ENCODE data around the gene THSD7A.

The THSD7A gene

DNA sequence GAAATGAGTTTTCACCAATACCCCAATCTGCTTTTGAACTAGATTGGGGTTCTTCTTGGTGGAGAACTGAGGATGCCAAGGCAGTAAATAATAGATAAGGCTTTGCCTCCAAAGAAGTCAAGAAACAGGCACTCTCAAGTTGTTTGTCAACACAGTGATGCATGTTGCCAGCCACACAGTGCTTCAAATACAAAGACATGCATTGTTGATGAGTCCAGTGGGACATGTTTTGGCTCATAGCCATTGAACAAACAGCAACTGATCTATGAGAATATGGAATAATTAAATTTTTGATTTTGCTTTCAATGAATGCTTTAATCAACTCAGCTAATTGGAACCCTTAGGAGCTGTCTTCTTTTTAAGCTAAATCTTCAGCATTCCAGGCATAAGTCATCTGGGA, 346.4 kb downstream of the THSD7A start:
- TF ChIP-seq POLR2A (IDR thresholded peaks at IDR 0.05; ENCODE audit: low read depth, low read length) = no peak
- no peak for TF ChIP-seq TAF1 (IDR thresholded peaks at IDR 0.05; ENCODE audit: borderline replicate concordance, low read depth, low read length)
- no peak for TF ChIP-seq POLR2AphosphoS5 (IDR thresholded peaks at IDR 0.05; ENCODE audit: low read depth, low read length)
- DNase-seq (ENCODE audit: insufficient read length) = no peak
- no peak for FAIRE-seq

- TF ChIP-seq TAF1 (IDR thresholded peaks at IDR 0.05; ENCODE audit: borderline replicate concordance, low read depth, low read length) (no peak), POLR2A (IDR thresholded peaks at IDR 0.05; ENCODE audit: low read depth, low read length) (no peak), POLR2AphosphoS5 (IDR thresholded peaks at IDR 0.05; ENCODE audit: low read depth, low read length) (no peak)
- no peak for FAIRE-seq
- no peak for DNase-seq (ENCODE audit: insufficient read length)
These were observed 351.9 kb downstream of the THSD7A start for GRCh38 chr7:11480143-11480542.

- FAIRE-seq (no peak), DNase-seq (ENCODE audit: insufficient read length) (no peak)
- TF ChIP-seq POLR2A (IDR thresholded peaks at IDR 0.05; ENCODE audit: low read depth, low read length) (no peak), TAF1 (IDR thresholded peaks at IDR 0.05; ENCODE audit: borderline replicate concordance, low read depth, low read length) (no peak), POLR2AphosphoS5 (IDR thresholded peaks at IDR 0.05; ENCODE audit: low read depth, low read length) (no peak)
These were observed 353.1 kb downstream of the THSD7A start for GRCh38 chr7:11478882-11479281.

GRCh38 chr7:11478426-11478825, 353.6 kb downstream of the THSD7A start:
- FAIRE-seq (no peak), DNase-seq (ENCODE audit: insufficient read length) (no peak)
- TF ChIP-seq POLR2A (IDR thresholded peaks at IDR 0.05; ENCODE audit: low read depth, low read length) (no peak), TAF1 (IDR thresholded peaks at IDR 0.05; ENCODE audit: borderline replicate concordance, low read depth, low read length) (no peak), POLR2AphosphoS5 (IDR thresholded peaks at IDR 0.05; ENCODE audit: low read depth, low read length) (no peak)

- DNase-seq (ENCODE audit: insufficient read length) = no peak
- TF ChIP-seq POLR2A (IDR thresholded peaks at IDR 0.05; ENCODE audit: low read depth, low read length) = no peak
- no peak for TF ChIP-seq TAF1 (IDR thresholded peaks at IDR 0.05; ENCODE audit: borderline replicate concordance, low read depth, low read length)
- no peak for TF ChIP-seq POLR2AphosphoS5 (IDR thresholded peaks at IDR 0.05; ENCODE audit: low read depth, low read length)
- FAIRE-seq = no peak
These were observed 357.0 kb downstream of the THSD7A start for GRCh38 chr7:11474902-11475585.

DNA sequence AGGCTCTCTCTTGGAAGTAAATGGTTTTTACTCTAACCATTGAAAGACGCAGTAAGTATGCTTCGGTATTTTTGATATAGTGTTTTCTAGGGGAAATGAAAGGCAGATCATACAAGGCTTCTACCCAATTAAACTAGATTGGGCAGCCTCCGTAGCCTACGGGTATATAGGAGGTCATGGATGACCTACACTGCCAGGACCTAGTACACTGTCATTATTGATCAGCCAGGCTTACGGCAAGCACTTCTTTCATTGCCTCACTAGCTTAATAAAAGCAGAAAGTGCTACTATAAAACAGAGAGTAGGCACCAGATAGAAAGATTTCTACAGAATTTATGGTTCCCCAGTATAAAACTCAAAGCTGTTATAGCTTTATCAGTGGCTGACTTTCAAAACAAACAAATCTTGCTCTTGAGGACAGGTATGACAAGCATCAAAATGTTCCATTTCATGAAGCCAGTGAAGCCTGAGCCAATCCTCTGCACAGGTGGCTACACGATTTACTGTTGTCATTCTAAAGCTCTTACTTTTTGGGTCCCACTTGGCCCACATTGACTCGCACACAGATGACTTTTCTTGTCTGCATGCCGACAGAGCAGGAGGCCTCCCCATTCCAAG, 358.1 kb downstream of the THSD7A start:
- no peak for TF ChIP-seq POLR2A (IDR thresholded peaks at IDR 0.05; ENCODE audit: low read depth, low read length)
- DNase-seq (ENCODE audit: insufficient read length) = no peak
- no peak for FAIRE-seq

DNA sequence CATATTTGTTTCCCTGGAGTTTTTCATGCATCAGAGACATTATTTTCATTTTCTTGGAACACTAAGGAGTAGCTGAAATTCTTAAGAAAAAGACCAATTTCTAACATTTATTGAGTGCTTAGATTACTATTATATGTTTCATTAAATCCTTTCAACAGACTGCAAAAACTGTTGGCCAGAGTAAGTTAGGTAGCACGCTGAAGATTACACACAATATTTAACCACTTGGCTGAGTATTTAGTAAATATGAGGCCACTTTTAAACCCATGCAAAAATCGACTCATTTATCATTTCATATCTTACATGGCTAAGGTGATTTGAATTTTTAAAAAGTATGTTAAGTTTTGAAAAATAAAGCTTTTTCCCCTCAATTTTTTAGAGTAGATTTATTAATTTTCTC, 358.8 kb downstream of the THSD7A start:
- TF ChIP-seq POLR2AphosphoS5 (IDR thresholded peaks at IDR 0.05; ENCODE audit: low read depth, low read length) = no peak
- no peak for TF ChIP-seq POLR2A (IDR thresholded peaks at IDR 0.05; ENCODE audit: low read depth, low read length)
- TF ChIP-seq TAF1 (IDR thresholded peaks at IDR 0.05; ENCODE audit: borderline replicate concordance, low read depth, low read length) = no peak
- no peak for DNase-seq (ENCODE audit: insufficient read length)
- FAIRE-seq = no peak

GRCh38 chr7:11472646-11473045, 359.4 kb downstream of the THSD7A start:
- no peak for FAIRE-seq
- no peak for DNase-seq (ENCODE audit: insufficient read length)
- no peak for TF ChIP-seq POLR2A (IDR thresholded peaks at IDR 0.05; ENCODE audit: low read depth, low read length)
- TF ChIP-seq POLR2AphosphoS5 (IDR thresholded peaks at IDR 0.05; ENCODE audit: low read depth, low read length) = no peak
- no peak for TF ChIP-seq TAF1 (IDR thresholded peaks at IDR 0.05; ENCODE audit: borderline replicate concordance, low read depth, low read length)

- DNase-seq (ENCODE audit: insufficient read length) = no peak
- FAIRE-seq = no peak
- TF ChIP-seq POLR2AphosphoS5 (IDR thresholded peaks at IDR 0.05; ENCODE audit: low read depth, low read length) (no peak), POLR2A (IDR thresholded peaks at IDR 0.05; ENCODE audit: low read depth, low read length) (no peak), TAF1 (IDR thresholded peaks at IDR 0.05; ENCODE audit: borderline replicate concordance, low read depth, low read length) (no peak)
These were observed 360.7 kb downstream of the THSD7A start for GRCh38 chr7:11471255-11471654.

GRCh38 chr7:11469028-11469745, 362.8 kb downstream of the THSD7A start:
- TF ChIP-seq POLR2A (IDR thresholded peaks at IDR 0.05; ENCODE audit: low read depth, low read length) (no peak), TAF1 (IDR thresholded peaks at IDR 0.05; ENCODE audit: borderline replicate concordance, low read depth, low read length) (no peak), POLR2AphosphoS5 (IDR thresholded peaks at IDR 0.05; ENCODE audit: low read depth, low read length) (no peak)
- FAIRE-seq (no peak), DNase-seq (ENCODE audit: insufficient read length) (no peak)

DNA sequence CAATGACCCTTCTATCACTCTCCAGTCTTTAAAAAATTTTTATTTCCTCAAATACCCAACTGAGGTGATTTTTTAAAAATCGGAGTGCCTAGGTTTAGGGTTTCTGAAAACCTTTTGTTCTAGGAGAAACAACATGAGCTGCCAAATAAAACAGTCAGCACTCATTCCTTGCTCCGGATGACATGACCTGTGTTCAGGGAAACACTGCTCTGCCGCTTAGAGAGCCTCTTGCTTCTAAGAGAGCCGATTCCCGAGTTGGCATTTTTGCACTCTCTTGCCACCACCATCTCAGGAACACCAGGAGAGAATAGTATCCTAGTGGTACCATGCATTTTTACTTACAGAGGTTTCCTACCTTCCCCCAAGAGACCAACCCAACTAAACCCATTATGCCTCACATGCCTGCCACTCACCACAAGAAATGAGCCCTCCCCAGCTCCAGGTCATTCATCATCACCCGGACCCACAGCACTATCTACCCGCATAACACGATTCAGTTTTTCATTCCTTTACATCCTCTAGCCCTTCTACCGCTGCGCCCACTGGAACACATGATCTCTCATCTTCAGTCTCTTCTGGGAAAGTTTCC, 365.4 kb downstream of the THSD7A start:
- no peak for FAIRE-seq
- no peak for TF ChIP-seq POLR2A (IDR thresholded peaks at IDR 0.05; ENCODE audit: low read depth, low read length)
- TF ChIP-seq POLR2AphosphoS5 (IDR thresholded peaks at IDR 0.05; ENCODE audit: low read depth, low read length) = no peak
- TF ChIP-seq TAF1 (IDR thresholded peaks at IDR 0.05; ENCODE audit: borderline replicate concordance, low read depth, low read length) = no peak

More for the DNA sequence above, 365.4 kb downstream of the THSD7A start:
- DNase-seq (ENCODE audit: insufficient read length) = no peak

Measured in GM12892 (cell line).